ENCODE measurements around the gene ROPN1.

- no peak for TF ChIP-seq CTCF (IDR thresholded peaks at IDR 0.05)
- no peak for TF ChIP-seq REST (IDR thresholded peaks at IDR 0.05; ENCODE audit: insufficient read depth in 1 of 2, low read depth in 2 of 2, low read length in 1 of 2)
- TF ChIP-seq POLR2AphosphoS5 (IDR thresholded peaks at IDR 0.05; ENCODE audit: low read depth, low read length) = no peak
- no peak for TF ChIP-seq SIN3A (IDR thresholded peaks at IDR 0.05; ENCODE audit: borderline replicate concordance, insufficient read depth, low read depth, low read length)
Measured at GRCh38 chr3:124037326-124037725, 45.4 kb upstream of the ROPN1 start.

Data from Panc1 (cell line).